NCI-H128 (cell line): ENCODE data around the gene DLG2.

ENCODE experiments used
- DNase-seq: peaks from one replicate; lab custom pipeline; 2025; ENCODE audit not compliant: unreplicated experiment; lab: John Stamatoyannopoulos, UW

Gene DLG2

GRCh38 chr11:83521647-83522596, 2105.2 kb downstream of the DLG2 start:
- peak; percentile 28 for DNase-seq

GRCh38 chr11:83520849-83521248, 2106.3 kb downstream of the DLG2 start:
- no peak for DNase-seq

- no peak for DNase-seq
Measured at GRCh38 chr11:83511646-83512045, 2115.5 kb downstream of the DLG2 start.

- no peak for DNase-seq
Measured at GRCh38 chr11:83510530-83511460, 2116.3 kb downstream of the DLG2 start.

- no peak for DNase-seq
Measured at GRCh38 chr11:83508804-83509203, 2118.3 kb downstream of the DLG2 start.

- no peak for DNase-seq
Measured at GRCh38 chr11:83502041-83502440, 2125.1 kb downstream of the DLG2 start.

- DNase-seq = no peak
Measured at GRCh38 chr11:83493917-83494316, 2133.2 kb downstream of the DLG2 start.

GRCh38 chr11:83493034-83493433, 2134.1 kb downstream of the DLG2 start:
- DNase-seq = no peak

GRCh38 chr11:83483808-83484207, 2143.3 kb downstream of the DLG2 start:
- no peak for DNase-seq

- DNase-seq = no peak
Measured at GRCh38 chr11:83480811-83481210, 2146.3 kb downstream of the DLG2 start.

- no peak for DNase-seq
Measured at GRCh38 chr11:83480251-83480650, 2146.9 kb downstream of the DLG2 start.

GRCh38 chr11:83477772-83478171, 2149.4 kb downstream of the DLG2 start:
- no peak for DNase-seq

- no peak for DNase-seq
Measured at GRCh38 chr11:83475760-83476159, 2151.4 kb downstream of the DLG2 start.

GRCh38 chr11:83473743-83474142, 2153.4 kb downstream of the DLG2 start:
- no peak for DNase-seq

- no peak for DNase-seq
Measured at GRCh38 chr11:83472806-83473205, 2154.3 kb downstream of the DLG2 start.

GRCh38 chr11:83471831-83472727, 2155.1 kb downstream of the DLG2 start:
- no peak for DNase-seq

GRCh38 chr11:83467837-83468236, 2159.3 kb downstream of the DLG2 start:
- no peak for DNase-seq

GRCh38 chr11:83464160-83464944, 2162.8 kb downstream of the DLG2 start:
- peak; percentile 21 for DNase-seq

GRCh38 chr11:83459798-83460197, 2167.3 kb downstream of the DLG2 start:
- no peak for DNase-seq

- DNase-seq = no peak
Measured at GRCh38 chr11:83456566-83456965, 2170.6 kb downstream of the DLG2 start.
